IgD-negative memory B cell (primary cell): ENCODE measurements around the gene MPPED1. TPM values are rescaled to one million over a fixed set of nuclear protein-coding genes. Genes with fewer than 3 reads are reported as not detected.

Experiments
- H3K27ac Mint-ChIP-seq, 3 donors: one replicate each; pipeline ENCODE4 v1.8.0; 2020 to 2022; ENCODE audit warnings: mild to moderate bottlenecking in 3 of 3, mixed read lengths in 3 of 3, moderate library complexity in 1 of 3
- H3K27me3 Mint-ChIP-seq: one replicate; pipeline ENCODE4 v1.8.0; 2021; ENCODE audit warnings: mixed read lengths
- H3K36me3 Mint-ChIP-seq: one replicate; pipeline ENCODE4 v1.8.0; 2020; ENCODE audit warnings: mild to moderate bottlenecking, mixed read lengths
- H3K4me1 Mint-ChIP-seq, 3 donors: one replicate each; pipeline ENCODE4 v1.8.0; 2020 to 2022; ENCODE audit warnings: mixed read lengths in 3 of 3, mild to moderate bottlenecking in 1 of 3
- H3K4me3 Mint-ChIP-seq, 4 donors: one replicate each; pipeline ENCODE4 v1.8.0; 2020 to 2022; ENCODE audit warnings: mild to moderate bottlenecking in 4 of 4, mixed read lengths in 4 of 4, moderate library complexity in 3 of 4
- H3K9me3 Mint-ChIP-seq, 3 donors: one replicate each; pipeline ENCODE4 v1.8.0; 2020 to 2021; ENCODE audit warnings: mixed read lengths in 3 of 3, mild to moderate bottlenecking in 1 of 3
- polyA plus RNA-seq: library from polyadenylated mRNA; unstranded; fragments of 300-500 nt; fragmentation: Illumina TruSeq; gene quantifications from one replicate; pipeline ENCODE4 v1.2.3, GENCODE V29; 2021

Gene MPPED1
- polyA plus RNA-seq, 1 donor from 2014 or later = not detected

- Mint-ChIP-seq H3K4me1 (no peaks in the 10 kb centered on the region), H3K27me3 (peaks cover 5% of the 10 kb centered on the region), H3K9me3 (peaks cover 2 to 5% (median 5%) of the 10 kb centered on the region in 3 donors), H3K4me3 (no peak overlapping the region), H3K27ac (no peak overlapping the region), H3K36me3 (no peaks in the 10 kb centered on the region)
Observed at GRCh38 chr22:43455846-43456245, 44.0 kb downstream of the MPPED1 start.

DNA sequence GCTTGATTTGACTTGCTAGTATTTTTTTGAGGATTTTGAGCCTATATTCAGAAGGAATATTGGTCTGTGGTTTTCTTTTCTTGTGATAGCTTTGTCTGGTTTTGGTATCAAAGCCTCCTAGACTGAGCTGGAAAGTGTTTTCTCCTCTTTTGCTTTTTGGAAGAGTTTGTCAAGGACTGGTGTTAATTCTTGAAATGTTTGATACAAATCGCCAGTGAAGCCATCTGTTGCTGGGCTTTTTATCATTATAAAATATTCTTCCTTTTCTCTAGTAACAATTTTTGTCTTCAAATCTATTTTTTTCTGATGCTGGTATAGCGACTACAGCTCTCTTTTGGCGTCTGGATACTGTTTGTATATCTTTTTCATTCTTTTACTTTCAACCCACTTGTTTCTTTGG, 45.2 kb downstream of the MPPED1 start:
- no peaks in the 10 kb centered on the region for H3K4me1 Mint-ChIP-seq
- peaks cover 5% of the 10 kb centered on the region for H3K27me3 Mint-ChIP-seq
- H3K36me3 Mint-ChIP-seq = no peaks in the 10 kb centered on the region
- peaks cover 2 to 5% (median 5%) of the 10 kb centered on the region in 3 donors for H3K9me3 Mint-ChIP-seq
- no peak overlapping the region for H3K4me3 Mint-ChIP-seq
- no peak overlapping the region for H3K27ac Mint-ChIP-seq

GRCh38 chr22:43462701-43463100, 50.9 kb downstream of the MPPED1 start:
- Mint-ChIP-seq H3K4me3 (no peak overlapping the region), H3K36me3 (peaks cover 3% of the 10 kb centered on the region), H3K27me3 (peaks cover 17% of the 10 kb centered on the region), H3K4me1 (no peaks in the 10 kb centered on the region), H3K27ac (no peak overlapping the region), H3K9me3 (peaks cover 2 to 12% (median 11%) of the 10 kb centered on the region in 3 donors)

GRCh38 chr22:43464809-43465208, 53.0 kb downstream of the MPPED1 start:
- H3K9me3 Mint-ChIP-seq = peaks cover 2 to 12% (median 7%) of the 10 kb centered on the region in 3 donors
- no peak overlapping the region for H3K4me3 Mint-ChIP-seq
- H3K36me3 Mint-ChIP-seq = peaks cover 3% of the 10 kb centered on the region
- peak overlapping the region in 1 of 3 donors; percentile 71 for H3K27ac Mint-ChIP-seq
- H3K27me3 Mint-ChIP-seq = peaks cover 20% of the 10 kb centered on the region
- H3K4me1 Mint-ChIP-seq = no peaks in the 10 kb centered on the region

- Mint-ChIP-seq H3K27me3 (peaks cover 18% of the 10 kb centered on the region), H3K27ac (no peak overlapping the region), H3K36me3 (peaks cover 3% of the 10 kb centered on the region), H3K9me3 (peaks cover under 1 to 11% (median 7%) of the 10 kb centered on the region in 3 donors), H3K4me1 (no peaks in the 10 kb centered on the region), H3K4me3 (no peak overlapping the region)
Observed at GRCh38 chr22:43465291-43466015, 53.6 kb downstream of the MPPED1 start.

DNA sequence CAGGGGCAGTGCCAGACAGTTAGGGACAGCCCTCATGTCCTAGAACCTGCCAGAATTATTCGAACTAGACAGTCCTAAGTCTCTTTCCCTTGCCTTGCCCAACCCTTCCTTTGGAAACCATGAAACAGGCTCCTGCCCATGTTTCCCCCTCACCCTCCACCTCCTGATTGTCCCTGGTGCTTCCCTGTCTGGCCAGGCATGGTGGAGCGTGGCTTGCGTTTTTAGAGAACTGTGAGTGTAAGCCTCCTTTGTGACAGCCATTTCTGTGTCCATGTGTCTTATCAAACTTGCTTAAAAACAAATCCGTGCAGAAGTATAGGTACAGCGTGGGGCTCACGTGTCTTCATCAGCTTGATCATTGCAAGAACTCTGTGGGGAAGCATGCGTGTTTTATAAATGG, 54.9 kb downstream of the MPPED1 start:
- Mint-ChIP-seq H3K9me3 (peaks cover 0 to 8% (median 7%) of the 10 kb centered on the region in 3 donors), H3K36me3 (peaks cover 3% of the 10 kb centered on the region), H3K27ac (no peak overlapping the region), H3K4me3 (no peak overlapping the region), H3K27me3 (peaks cover 25% of the 10 kb centered on the region), H3K4me1 (no peaks in the 10 kb centered on the region)

DNA sequence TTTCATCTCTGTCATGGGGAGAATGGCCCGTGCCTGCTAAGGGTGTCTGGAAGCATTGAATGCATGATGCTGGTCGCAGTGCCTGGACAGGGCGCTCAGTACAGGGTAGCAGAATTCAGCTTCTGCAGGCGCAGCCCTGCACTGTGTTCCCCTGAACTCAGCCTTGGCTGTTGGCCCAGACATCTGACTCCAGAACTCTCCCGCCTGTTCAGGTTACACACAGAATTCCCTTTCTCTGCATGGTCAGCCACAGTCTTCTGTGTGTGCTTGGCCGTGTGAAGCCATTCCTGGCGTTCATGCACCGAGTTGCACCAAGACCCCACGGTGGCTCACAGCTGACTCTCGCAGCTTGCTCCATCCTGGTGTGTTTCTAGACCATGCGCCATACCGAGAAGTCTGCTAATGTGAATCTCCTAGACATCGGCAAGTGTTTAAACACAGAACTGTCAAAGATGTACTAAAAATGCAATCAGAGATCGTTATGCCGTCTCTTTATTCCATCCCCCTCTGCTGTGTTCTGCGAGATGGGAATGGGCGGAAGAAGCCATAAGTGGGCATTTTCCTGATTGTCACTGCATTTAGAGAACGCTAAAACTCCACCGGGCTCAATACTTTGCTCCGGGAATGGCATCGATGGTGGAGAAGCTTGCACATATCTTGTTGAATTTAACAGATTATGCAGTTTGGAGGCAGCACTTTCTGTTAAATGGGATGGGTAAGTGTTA, 55.6 kb downstream of the MPPED1 start:
- H3K4me1 Mint-ChIP-seq = no peaks in the 10 kb centered on the region
- no peak overlapping the region for H3K4me3 Mint-ChIP-seq
- H3K36me3 Mint-ChIP-seq = peaks cover 3% of the 10 kb centered on the region
- peaks cover 0 to 8% (median 7%) of the 10 kb centered on the region in 3 donors for H3K9me3 Mint-ChIP-seq
- H3K27me3 Mint-ChIP-seq = peaks cover 25% of the 10 kb centered on the region
- no peak overlapping the region for H3K27ac Mint-ChIP-seq

- H3K9me3 Mint-ChIP-seq = peaks cover 0 to 2% (median 0%) of the 10 kb centered on the region in 3 donors
- peaks cover 26% of the 10 kb centered on the region for H3K27me3 Mint-ChIP-seq
- no peaks in the 10 kb centered on the region for H3K4me1 Mint-ChIP-seq
- H3K27ac Mint-ChIP-seq = no peak overlapping the region
- H3K4me3 Mint-ChIP-seq = no peak overlapping the region
- H3K36me3 Mint-ChIP-seq = no peaks in the 10 kb centered on the region
Observed at GRCh38 chr22:43470253-43470652, 58.4 kb downstream of the MPPED1 start.

DNA sequence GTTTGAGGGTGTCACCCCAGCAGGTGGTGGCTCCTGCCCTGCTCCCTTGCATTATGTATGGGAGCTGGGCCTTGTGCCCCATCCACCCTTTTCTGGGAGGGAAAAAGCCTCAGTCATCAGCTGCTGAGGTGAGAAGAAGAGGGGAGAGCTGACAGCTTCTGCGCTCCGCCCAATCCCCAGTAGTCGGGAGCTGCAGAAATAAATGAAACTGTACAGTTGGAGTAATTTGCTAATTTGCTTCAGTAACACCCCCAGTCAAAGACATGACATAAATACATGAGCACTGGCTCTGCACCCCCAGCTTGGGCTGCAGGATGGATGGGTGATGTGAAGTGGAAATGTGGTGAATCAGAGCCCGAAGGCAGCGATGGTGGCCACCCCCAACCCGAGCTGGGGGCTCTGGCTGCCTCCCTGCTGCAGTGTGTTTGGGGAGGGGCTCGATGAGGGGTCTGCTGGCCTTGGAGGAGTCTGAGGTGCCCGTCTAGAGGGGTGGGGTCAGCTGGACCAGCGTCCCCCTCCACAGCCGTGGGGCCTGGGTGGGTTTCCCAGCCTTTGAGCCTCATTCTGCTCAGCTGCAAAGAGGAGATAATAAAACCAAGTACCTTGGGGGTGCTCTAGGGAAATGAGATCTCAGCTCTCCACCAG, 59.2 kb downstream of the MPPED1 start:
- Mint-ChIP-seq H3K9me3 (peaks cover 0 to 2% (median 0%) of the 10 kb centered on the region in 3 donors), H3K27me3 (peaks cover 26% of the 10 kb centered on the region), H3K4me3 (no peak overlapping the region), H3K4me1 (no peaks in the 10 kb centered on the region), H3K36me3 (no peaks in the 10 kb centered on the region), H3K27ac (peak overlapping the region in 1 of 3 donors; percentile 69)

GRCh38 chr22:43471606-43472135, 59.9 kb downstream of the MPPED1 start:
- Mint-ChIP-seq H3K9me3 (peaks cover 0 to 2% (median 0%) of the 10 kb centered on the region in 3 donors), H3K27ac (no peak overlapping the region), H3K27me3 (peaks cover 26% of the 10 kb centered on the region), H3K4me3 (no peak overlapping the region), H3K36me3 (no peaks in the 10 kb centered on the region), H3K4me1 (no peaks in the 10 kb centered on the region)

DNA sequence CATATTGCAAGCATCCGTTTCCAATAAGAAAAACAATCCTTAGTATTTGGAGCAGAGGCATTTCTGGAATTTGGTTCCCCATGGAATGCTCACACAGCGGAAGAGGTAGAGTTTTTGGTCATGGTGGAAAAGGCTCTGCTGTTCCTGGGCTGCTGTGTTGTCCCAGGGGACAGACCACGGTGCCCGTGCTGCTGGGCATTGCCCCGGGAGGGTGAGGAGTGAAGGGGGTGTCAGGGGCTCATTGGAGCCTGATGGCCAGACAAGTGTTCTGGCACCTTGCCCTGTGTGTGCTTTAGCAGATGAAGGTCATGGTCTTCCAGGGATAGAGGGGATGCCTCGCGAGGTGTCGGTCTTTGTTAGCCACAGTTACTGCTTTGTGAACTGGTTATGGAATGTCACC, 61.2 kb downstream of the MPPED1 start:
- no peaks in the 10 kb centered on the region for H3K4me1 Mint-ChIP-seq
- H3K27me3 Mint-ChIP-seq = peaks cover 22% of the 10 kb centered on the region
- H3K9me3 Mint-ChIP-seq = no peaks in the 10 kb centered on the region
- no peak overlapping the region for H3K27ac Mint-ChIP-seq
- no peak overlapping the region for H3K4me3 Mint-ChIP-seq
- H3K36me3 Mint-ChIP-seq = no peaks in the 10 kb centered on the region

GRCh38 chr22:43473441-43473840, 61.6 kb downstream of the MPPED1 start:
- Mint-ChIP-seq H3K36me3 (no peaks in the 10 kb centered on the region), H3K27me3 (peaks cover 22% of the 10 kb centered on the region), H3K9me3 (no peaks in the 10 kb centered on the region), H3K4me3 (no peak overlapping the region), H3K27ac (no peak overlapping the region), H3K4me1 (no peaks in the 10 kb centered on the region)

DNA sequence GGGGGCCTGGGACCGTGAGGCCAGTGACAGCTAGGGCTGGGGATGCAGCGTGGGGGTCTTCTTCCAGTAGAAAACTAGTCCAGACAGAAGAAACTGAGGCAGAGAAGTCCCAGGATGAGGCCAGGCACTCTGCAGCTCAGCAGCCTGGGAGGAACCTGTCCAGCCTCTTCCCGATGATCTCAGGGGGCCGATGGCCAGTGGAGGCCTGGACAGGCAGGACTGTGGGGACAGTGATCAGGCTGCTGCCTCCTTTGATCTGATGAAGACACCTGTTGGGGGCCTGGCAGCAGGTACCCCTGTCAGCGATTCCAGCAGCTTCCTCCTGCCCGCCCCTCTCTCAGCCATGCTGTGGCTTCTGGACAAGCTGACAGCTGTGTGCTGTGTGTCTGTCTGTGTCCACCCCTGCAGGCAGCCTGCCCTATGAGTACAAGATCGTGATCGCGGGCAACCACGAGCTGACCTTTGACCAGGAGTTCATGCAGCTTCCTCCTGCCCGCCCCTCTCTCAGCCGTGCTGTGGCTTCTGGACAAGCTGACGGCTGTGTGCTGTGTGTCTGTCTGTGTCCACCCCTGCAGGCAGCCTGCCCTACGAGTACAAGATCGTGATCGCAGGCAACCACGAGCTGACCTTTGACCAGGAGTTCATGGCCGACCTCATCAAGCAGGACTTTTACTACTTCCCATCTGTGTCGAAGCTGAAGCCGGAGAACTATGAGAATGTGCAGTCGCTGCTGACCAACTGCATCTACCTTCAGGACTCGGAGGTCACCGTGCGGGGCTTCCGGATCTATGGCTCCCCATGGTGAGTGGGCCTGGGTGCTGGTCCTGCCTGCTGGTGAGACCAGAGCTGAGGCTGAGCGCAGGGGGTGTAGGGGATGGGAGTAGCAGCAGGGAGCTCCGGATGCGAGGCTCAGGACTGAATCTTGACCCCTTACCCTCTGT, 62.6 kb downstream of the MPPED1 start:
- no peaks in the 10 kb centered on the region for H3K4me1 Mint-ChIP-seq
- no peak overlapping the region for H3K4me3 Mint-ChIP-seq
- H3K9me3 Mint-ChIP-seq = no peaks in the 10 kb centered on the region
- no peak overlapping the region for H3K27ac Mint-ChIP-seq
- H3K36me3 Mint-ChIP-seq = no peaks in the 10 kb centered on the region
- H3K27me3 Mint-ChIP-seq = peaks cover 20% of the 10 kb centered on the region

DNA sequence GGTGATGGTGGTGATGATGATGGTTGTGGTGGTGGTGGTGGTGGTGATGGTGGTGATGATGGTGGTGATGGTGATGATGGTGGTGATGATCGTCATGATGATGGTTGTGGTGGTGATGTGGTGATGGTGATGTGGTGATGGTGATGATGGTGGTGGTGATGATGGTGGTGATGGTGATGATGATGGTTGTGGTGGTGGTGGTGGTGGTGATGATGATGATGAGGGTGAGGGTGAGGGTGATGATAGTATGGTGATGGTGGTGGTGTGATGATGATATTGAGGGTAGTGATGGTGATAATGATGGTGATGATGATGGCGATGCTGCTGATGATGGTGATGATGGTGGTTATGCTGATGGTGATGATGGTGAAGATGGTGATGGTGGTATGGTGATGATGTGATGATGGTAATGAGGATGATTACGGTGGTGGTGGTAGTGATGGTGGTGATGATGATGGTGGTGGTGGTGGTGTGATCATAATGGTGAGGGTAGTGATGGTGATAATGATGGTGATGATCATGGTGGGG, 63.8 kb downstream of the MPPED1 start:
- peaks cover 6 to 7% (median 7%) of the 10 kb centered on the region in 3 donors for H3K4me1 Mint-ChIP-seq
- no peaks in the 10 kb centered on the region for H3K36me3 Mint-ChIP-seq
- no peak overlapping the region for H3K27ac Mint-ChIP-seq
- H3K4me3 Mint-ChIP-seq = no peak overlapping the region
- H3K9me3 Mint-ChIP-seq = no peaks in the 10 kb centered on the region
- H3K27me3 Mint-ChIP-seq = peaks cover 19% of the 10 kb centered on the region
